Esophagus muscularis mucosa (tissue), 4 donors: ENCODE results near the gene UBA7. TPM values are rescaled to one million over a fixed set of nuclear protein-coding genes. Genes with fewer than 3 reads are reported as not detected.

Experiments
- DNase-seq: peaks from one replicate; pipeline ENCODE4 v3.0.0-alpha.2; 2017; ENCODE audit errors: extremely low spot score
- H3K27ac ChIP-seq, 4 donors: fragments of 200-600 bp; sonication (generic); replicated peaks in 1 of 4; 1 replicate in 3 of 4; 2 replicates in 1 of 4; pipeline ENCODE4 v1.5.1; 2016 to 2019; ENCODE audit warnings: mild to moderate bottlenecking in 1 of 4
- H3K27me3 ChIP-seq, 4 donors: fragments of 200-600 bp; sonication (generic); one replicate each; pipeline versions ENCODE4 v1.5.1 to v1.6.0; 2016 to 2019
- H3K36me3 ChIP-seq, 4 donors: fragments of 200-600 bp; sonication (generic); one replicate each; pipeline ENCODE4 v1.5.1; 2016 to 2019
- H3K4me1 ChIP-seq, 4 donors: fragments of 200-600 bp; sonication (generic); one replicate each; pipeline ENCODE4 v1.5.1; 2016 to 2019
- H3K4me3 ChIP-seq, 4 donors: fragments of 200-600 bp; sonication (generic); 1 replicate in 2 of 4; 2 replicates in 2 of 4; pipeline ENCODE4 v1.5.1; 2016 to 2019; ENCODE audit warnings: mild to moderate bottlenecking in 4 of 4, moderate library complexity in 1 of 4
- H3K9me3 ChIP-seq, 4 donors: fragments of 200-600 bp; sonication (generic); 1 replicate in 3 of 4; 2 replicates in 1 of 4; pipeline ENCODE4 v1.5.1; 2016 to 2019
- EP300 ChIP-seq: sonication (generic); formaldehyde crosslinking; IDR thresholded peaks from one replicate; pipeline ENCODE4 v1.6.1; 2017; ENCODE audit warnings: antibody characterized with exemption
- POLR2A ChIP-seq: fragments of 450-650 bp; IDR thresholded peaks from one replicate; pipeline ENCODE4 v1.6.1; 2017; ENCODE audit warnings: antibody characterized with exemption, moderate library complexity, mild to moderate bottlenecking, low read depth
- POLR2AphosphoS5 ChIP-seq, 2 donors: sonication (generic); formaldehyde crosslinking; IDR thresholded peaks; one replicate each; pipeline ENCODE4 v1.6.1; 2017; ENCODE audit warnings: antibody characterized with exemption in 2 of 2
- WGBS: methylation state at CpG from one replicate; pipeline ENCODE4 v1.1.5; 2018; 5-methylcytosine and 5-hydroxymethylcytosine counted together
- intact Hi-C: fragments of 100-400 bp; cut with DNase I; formaldehyde crosslinking; loops from one replicate; pipeline ENCODE4 v1.15.1; 2023
- total RNA-seq, 4 donors: library from RNA; depleted of rRNA; stranded (reverse); fragments of >200 nt; gene quantifications; one replicate each; pipeline versions ENCODE4 v1.1.0 to v1.2.1, GENCODE V29; 2016
- TF ChIP-seq, protein P1 (sequence below), 3 experiments: fragments of 200-600 bp in 2 of 3; fragments of 450-650 bp in 1 of 3; sonication (generic) in 2 of 3; IDR thresholded peaks; one replicate each; pipeline ENCODE4 v1.5.1; 2017 to 2019; ENCODE audit warnings: antibody characterized with exemption in 3 of 3, mild to moderate bottlenecking in 2 of 3, moderate library complexity in 1 of 3

The UBA7 gene
- total RNA-seq, 4 donors from 2014 or later: 25.5 to 40.0 (median 31.4) TPM

DNA sequence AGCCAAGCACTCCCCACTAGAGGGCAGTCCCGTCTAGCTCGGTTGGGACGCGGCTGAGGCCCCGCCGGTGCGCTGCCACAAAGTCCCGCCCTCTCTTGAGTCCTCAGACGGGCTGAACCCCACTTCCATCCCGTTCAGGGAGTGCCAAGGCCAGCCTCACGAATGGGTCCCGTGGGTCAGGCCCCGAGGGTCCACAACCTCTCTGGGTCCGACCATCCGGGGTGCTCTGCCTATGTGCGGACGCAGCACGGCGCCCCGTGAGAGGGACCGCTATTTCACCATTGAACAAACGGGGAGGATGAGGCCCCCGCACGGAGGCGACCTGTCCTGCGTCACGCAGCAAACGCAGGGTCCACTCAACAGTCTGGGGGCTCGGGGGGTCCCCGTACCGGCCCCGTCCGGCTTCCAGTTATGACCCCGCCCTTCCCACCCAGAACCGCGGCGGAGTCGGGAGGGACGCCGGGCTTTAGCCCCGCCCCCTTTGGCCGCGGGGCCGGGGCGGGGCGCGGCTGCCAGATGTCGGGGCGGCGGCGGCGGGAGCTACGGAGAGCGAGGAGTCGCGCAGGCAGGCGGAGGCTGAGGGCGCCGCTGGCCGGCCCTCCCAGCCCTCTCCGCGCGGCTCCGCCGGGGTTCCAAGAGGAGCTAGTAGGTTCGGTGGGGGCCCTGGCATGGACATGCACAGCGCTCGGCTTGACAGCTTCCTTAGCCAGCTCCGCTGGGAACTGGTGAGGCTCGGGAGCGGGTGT, 10.9 kb downstream of the UBA7 start, which contains the start of gene INKA1:
INKA1 (plus strand) TSS at position 543 of the 746 bp plus-strand sequence; CDS start at position 675, 132 bp downstream.
- no CpG with 5 or more reads among the region's 71 CpGs for WGBS
- intact Hi-C loops: loop anchor here (1.0 to 2.0 kb wide), 2 partner anchors 36 to 104 kb away; no protein-coding TSS in a partner anchor
- Histone ChIP-seq H3K27ac (peak within 1 kb of the TSS; percentile 87 to 98 (median 91)), H3K27me3 (peaks cover 0 to 4% (median 0%) of the 10 kb centered on the region in 4 donors), H3K4me1 (peaks cover 46 to 65% (median 62%) of the 10 kb centered on the region in 4 donors), H3K36me3 (peaks cover 0 to 13% (median 2%) of the 10 kb centered on the region in 4 donors), H3K9me3 (no peaks in the 10 kb centered on the region), H3K4me3 (peak within 1 kb of the TSS; percentile 70 to 99 (median 85))
- peak; percentile 97 for DNase-seq
- peak; percentile 71 to 79 for TF ChIP-seq POLR2AphosphoS5 (IDR thresholded peaks at IDR 0.05)
- TF ChIP-seq, protein P1, sequence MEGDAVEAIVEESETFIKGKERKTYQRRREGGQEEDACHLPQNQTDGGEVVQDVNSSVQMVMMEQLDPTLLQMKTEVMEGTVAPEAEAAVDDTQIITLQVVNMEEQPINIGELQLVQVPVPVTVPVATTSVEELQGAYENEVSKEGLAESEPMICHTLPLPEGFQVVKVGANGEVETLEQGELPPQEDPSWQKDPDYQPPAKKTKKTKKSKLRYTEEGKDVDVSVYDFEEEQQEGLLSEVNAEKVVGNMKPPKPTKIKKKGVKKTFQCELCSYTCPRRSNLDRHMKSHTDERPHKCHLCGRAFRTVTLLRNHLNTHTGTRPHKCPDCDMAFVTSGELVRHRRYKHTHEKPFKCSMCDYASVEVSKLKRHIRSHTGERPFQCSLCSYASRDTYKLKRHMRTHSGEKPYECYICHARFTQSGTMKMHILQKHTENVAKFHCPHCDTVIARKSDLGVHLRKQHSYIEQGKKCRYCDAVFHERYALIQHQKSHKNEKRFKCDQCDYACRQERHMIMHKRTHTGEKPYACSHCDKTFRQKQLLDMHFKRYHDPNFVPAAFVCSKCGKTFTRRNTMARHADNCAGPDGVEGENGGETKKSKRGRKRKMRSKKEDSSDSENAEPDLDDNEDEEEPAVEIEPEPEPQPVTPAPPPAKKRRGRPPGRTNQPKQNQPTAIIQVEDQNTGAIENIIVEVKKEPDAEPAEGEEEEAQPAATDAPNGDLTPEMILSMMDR (IDR thresholded peaks at IDR 0.05): peak; percentile 88 to 94 (median 90)
- no peak for TF ChIP-seq EP300
- TF ChIP-seq POLR2A: peak; percentile 29

DNA sequence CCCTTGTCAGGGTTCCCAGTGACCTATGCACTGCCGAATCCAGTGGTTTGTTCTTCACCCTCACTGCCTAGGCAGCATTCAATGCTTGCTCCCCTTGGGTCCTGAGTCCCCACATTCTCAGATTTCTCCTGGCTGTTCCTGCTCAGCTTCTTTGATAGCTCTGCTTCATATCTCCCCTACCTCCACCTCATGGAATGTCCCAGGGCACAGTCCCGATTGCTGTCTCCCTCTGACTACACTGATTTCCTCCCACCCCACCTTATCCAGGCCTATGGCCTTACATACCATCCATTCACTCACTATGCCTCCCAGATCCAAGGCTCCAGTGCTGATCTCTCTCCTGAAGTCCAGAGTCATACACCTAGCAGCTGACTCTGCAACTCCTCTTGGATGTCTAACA, 12.6 kb downstream of the UBA7 start:
- H3K4me1 ChIP-seq: peaks cover 29 to 47% (median 45%) of the 10 kb centered on the region in 4 donors
- H3K27me3 ChIP-seq: peaks cover 0 to 4% (median 0%) of the 10 kb centered on the region in 4 donors
- no peak overlapping the region for H3K27ac ChIP-seq
- DNase-seq: no peak
- H3K9me3 ChIP-seq: no peaks in the 10 kb centered on the region
- intact Hi-C loops: no loop called here
- 90% methylated on average over 2 of the region's 2 CpGs for WGBS
- H3K4me3 ChIP-seq: no peak overlapping the region
- TF ChIP-seq, protein P1 (IDR thresholded peaks at IDR 0.05): no peak
- H3K36me3 ChIP-seq: peaks cover 0 to 4% (median 0%) of the 10 kb centered on the region in 4 donors

DNA sequence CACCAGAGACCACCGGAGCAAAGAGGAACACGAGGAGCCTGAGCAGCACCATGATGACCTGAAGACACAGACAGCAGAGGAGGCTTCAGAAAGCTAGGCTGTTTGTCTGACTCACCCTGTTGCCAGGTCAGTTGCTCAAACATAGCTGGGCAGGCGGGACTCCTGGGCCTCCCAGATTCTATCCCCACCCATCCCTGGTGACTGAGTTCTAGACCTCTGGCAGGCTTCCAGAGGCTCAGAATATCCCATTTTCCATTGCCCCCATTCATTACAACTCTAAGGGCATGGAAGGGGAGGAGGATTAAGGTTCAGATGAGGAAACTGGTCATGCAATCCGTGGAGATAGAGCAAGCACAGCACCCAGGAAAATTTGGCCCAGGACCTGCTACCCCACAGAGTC, 14.0 kb downstream of the UBA7 start, which contains the start of gene CDHR4:
CDHR4 (minus strand) TSS at position 113 of the 400 bp plus-strand sequence; CDS start at position 52, 61 bp downstream.
- DNase-seq: no peak
- Histone ChIP-seq H3K4me1 (peaks cover 15 to 33% (median 31%) of the 10 kb centered on the region in 4 donors), H3K36me3 (no peaks in the 10 kb centered on the region), H3K4me3 (no peak within 1 kb of the TSS), H3K9me3 (no peaks in the 10 kb centered on the region), H3K27me3 (peaks cover 0 to 4% (median 0%) of the 10 kb centered on the region in 4 donors), H3K27ac (peak within 1 kb of the TSS in 1 of 4 donors; percentile 35)
- intact Hi-C loops: no loop called here
- TF ChIP-seq POLR2AphosphoS5 (IDR thresholded peaks at IDR 0.05) (peak in 1 of 2 donors; percentile 5), POLR2A (no peak)
- TF ChIP-seq, protein P1 (IDR thresholded peaks at IDR 0.05): no peak
- 50% methylated on average over 3 of the region's 4 CpGs for WGBS

DNA sequence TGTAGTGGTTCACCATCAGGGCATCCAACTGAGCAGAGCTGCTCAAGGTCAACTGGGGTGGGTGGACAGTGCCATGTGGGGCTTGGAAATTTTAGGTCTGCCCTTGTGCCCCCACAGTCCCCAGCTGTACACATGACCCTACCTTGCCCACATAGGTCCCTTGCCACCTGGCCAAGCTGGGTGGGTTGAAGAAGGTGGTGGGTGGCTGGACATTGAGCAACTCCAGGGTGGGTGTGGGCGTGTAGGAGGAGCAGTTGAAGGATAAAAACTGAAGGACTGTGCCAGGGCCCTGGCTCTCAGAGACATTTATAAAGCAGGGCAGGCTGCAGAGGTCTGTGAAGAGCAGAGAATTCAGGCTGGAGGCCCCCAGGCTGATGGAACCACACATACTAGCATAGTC, 14.6 kb downstream of the UBA7 start:
- H3K9me3 ChIP-seq: no peaks in the 10 kb centered on the region
- peak overlapping the region in 1 of 4 donors; percentile 35 for H3K27ac ChIP-seq
- intact Hi-C loops: no loop called here
- H3K4me1 ChIP-seq: peaks cover 8 to 27% (median 24%) of the 10 kb centered on the region in 4 donors
- no peak overlapping the region for H3K4me3 ChIP-seq
- no peaks in the 10 kb centered on the region for H3K36me3 ChIP-seq
- 100% methylated on average over 1 of the region's 1 CpG for WGBS
- no peak for DNase-seq
- H3K27me3 ChIP-seq: peaks cover 0 to 4% (median 0%) of the 10 kb centered on the region in 4 donors
- TF ChIP-seq, protein P1 (IDR thresholded peaks at IDR 0.05): no peak
- TF ChIP-seq POLR2A: no peak
- TF ChIP-seq EP300: no peak
- no peak for TF ChIP-seq POLR2AphosphoS5 (IDR thresholded peaks at IDR 0.05)
